COLO668 (cell line): Measurements from ENCODE around the gene IL6.
"Not testable (repeated sequence)": the region's sequence is repeated elsewhere in the genome, so short reads cannot be mapped to it uniquely, and the experiment has no call there.

Source experiments
- DNase-seq: peaks from one replicate; lab custom pipeline; 2025; ENCODE audit not compliant: unreplicated experiment; lab: John Stamatoyannopoulos, UW

The IL6 gene

GRCh38 chr7:22726907-22727713 is at the start of gene IL6:
Gene IL6 (plus strand): TSS chr7:22727200. CDS start chr7:22727263, 63 bp downstream.
- DNase-seq = peak; percentile 71

DNA sequence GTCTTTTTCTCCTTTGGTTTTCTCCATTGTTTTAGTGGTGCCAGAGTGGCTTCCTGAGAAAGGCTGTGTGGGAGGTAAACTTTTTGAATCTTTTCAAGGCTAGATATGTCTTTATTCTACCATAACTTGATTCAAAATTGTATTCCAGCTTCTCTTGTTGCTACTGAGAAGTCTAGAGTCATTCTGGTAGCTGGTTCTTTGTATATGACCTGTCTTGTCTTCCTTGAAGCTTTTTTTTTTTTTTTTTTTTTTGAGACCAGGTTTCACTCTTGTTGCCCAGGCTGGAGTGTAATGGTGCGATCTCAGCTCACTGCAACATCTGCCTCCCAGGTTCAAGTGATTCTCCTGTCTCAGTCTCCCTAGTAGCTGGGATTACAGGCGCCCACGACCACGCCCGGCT is 49.7 kb upstream of the IL6 start:
- not testable (repeated sequence) for DNase-seq

DNA sequence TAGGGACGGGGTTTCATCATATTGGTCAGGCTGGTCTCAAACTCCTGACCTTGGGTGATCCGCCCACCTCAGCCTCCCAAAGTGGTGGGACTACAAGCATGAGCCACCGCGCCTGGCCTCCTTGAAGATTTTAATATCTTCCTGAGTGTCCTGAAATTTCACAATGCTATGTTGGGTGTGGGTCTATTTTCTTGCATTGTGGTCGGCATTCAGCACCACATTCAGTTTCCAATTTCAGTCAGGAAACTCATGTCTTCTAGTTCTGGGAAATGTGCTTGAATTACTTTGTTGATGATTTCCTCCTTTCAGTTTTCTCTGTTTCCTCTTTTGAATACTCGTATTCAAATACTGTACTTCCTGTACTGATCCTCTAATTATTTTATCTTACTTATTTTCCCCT is 49.3 kb upstream of the IL6 start:
- DNase-seq = no peak

DNA sequence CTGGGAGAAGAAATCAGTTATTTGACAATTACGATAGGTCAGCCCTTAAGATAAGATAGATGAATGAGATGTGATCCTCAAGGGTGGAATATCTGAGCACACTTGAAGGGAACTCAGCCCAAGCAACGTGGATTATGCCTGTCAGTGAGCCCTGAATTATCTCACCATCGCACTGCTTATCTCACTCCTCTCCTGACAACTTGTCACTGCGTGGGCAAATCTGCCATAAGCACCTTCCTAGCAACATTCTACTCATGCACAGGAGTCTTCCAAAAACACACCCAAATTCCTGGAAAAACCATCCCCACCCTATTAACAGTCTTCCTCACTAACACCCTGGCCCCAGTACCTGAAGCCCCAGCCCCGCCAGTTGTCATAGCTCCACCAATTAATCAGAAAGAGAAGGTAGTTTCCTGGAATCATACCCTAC is 46.5 kb upstream of the IL6 start:
- no peak for DNase-seq

DNA sequence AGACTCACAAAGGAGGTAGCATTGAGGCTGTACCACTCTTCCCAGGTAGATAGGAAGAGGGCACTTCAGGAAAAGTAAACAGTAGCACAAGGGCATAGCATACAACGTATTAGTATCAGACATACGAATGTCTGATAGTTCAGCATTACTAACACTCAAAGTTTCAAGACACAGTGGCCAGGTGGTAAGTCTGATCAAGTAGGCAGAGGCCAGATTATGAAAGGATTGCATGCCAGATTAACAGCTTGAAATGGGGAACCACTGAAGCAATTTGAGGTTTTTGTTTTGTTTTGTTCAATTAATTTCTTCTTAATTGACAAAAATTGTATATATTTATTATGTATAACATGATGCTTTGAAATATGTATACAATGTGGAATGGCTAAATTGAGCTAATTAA is 45.7 kb upstream of the IL6 start:
- no peak for DNase-seq

- DNase-seq = no peak
Measured at GRCh38 chr7:22681852-22682657, 44.9 kb upstream of the IL6 start.

DNA sequence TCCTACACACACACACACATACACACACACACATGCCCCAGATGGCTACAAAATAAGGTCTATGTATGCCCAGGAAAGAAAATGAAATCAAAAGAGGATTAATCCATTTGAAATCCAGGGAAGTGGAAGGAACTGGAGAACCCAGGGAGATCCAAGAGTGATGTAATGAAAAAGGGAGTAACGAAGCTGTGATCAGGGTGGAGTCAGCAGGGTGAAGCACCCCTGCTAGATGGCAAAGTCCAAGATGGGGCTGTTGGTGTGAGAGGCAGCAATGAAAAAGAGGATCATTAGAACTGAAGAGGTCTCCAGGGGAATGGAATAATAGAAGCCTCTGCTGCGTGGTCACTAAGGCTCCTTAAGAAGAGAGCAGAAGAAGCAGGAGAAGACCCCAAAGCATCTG is 43.6 kb upstream of the IL6 start:
- DNase-seq = no peak

DNA sequence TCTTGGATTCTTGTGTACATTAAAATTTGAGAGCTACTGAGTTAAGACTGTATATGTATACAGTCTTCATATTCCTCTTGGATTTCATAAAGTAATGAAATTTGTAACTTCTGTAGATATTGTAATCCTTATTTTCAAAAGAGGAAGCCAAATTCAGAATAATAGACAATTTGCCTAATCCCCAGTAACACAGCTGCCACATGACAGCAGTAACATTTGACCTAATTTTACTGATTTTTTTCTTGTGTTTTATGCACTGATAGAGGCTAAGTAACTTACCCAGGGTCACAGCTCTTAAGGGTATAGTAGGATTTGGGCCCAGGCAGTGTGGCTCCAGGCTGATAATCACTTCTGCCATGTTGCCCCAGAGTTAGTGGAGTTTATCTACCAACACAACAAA is 40.4 kb upstream of the IL6 start:
- DNase-seq = no peak

GRCh38 chr7:22688084-22688483 is 38.9 kb upstream of the IL6 start:
- no peak for DNase-seq

DNA sequence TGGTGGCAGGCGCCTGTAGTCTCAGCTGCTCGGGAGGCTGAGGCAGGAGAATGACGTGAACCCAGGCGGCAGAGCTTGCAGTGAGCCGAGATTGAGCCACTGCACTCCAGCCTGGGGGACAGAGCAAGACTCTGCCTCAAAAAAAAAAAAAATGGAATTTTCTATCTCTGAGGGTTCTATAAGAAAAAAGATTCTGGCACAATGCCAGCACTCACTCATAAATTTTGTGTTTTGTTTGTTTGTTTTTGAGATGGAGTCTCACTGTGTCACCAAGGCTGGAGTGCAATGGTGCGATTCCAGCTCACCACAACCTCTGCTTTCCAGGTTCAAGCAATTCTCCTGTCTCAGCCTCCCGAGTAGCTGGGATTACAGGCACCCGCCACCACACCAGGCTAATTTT is 38.1 kb upstream of the IL6 start:
- DNase-seq = not testable (repeated sequence)

GRCh38 chr7:22694597-22695207 is 32.3 kb upstream of the IL6 start:
- DNase-seq = no peak

- DNase-seq = no peak
Measured at GRCh38 chr7:22695476-22696132, 31.4 kb upstream of the IL6 start.

DNA sequence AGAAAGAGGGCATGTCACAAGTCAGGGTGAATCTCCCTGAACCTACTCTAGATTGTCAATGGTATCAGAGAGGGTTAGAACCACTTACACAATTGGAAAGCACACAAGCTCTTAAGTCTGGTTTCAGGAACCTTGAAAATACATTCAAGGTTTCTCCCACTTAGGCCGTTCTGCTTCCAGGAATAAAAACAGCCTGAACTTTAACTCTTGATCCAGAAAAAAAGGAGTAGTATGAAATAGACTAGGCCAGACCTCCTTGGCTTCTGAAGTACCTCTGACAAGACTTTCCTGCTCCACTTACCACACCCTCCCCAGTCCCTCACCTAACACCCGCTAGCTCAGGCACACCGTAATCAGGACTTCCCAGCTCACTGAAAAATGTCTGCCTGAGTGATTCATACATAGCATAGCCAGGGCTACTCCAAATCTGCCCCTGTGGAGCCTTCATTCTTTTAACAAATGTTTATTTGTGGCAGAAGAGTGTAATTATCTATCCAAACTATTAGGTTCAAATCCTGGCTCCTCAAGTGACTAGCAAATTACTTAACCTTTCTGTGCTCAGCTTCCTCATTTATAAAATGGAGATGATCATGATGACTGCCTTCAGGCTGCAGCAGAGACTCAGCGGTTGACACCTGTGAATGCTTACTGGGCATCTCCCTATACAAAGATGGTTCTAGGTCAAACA is 30.3 kb upstream of the IL6 start:
- DNase-seq = no peak

- no peak for DNase-seq
Measured at GRCh38 chr7:22697322-22697859, 29.6 kb upstream of the IL6 start.

GRCh38 chr7:22697876-22698606 is 29.0 kb upstream of the IL6 start:
- no peak for DNase-seq

GRCh38 chr7:22698767-22699166 is 28.2 kb upstream of the IL6 start:
- no peak for DNase-seq

- DNase-seq = no peak
Measured at GRCh38 chr7:22700559-22701002, 26.4 kb upstream of the IL6 start.

GRCh38 chr7:22702516-22702915 is 24.5 kb upstream of the IL6 start:
- no peak for DNase-seq

GRCh38 chr7:22703107-22703855 is 23.7 kb upstream of the IL6 start:
- not testable (repeated sequence) for DNase-seq
